GM12875 (cell line): ENCODE data around the gene CERS1.
"Not testable (repeated sequence)": the region's sequence is repeated elsewhere in the genome, so short reads cannot be mapped to it uniquely, and the experiment has no call there.

Experiments
- H3K4me3 ChIP-seq: one replicate; pipeline ENCODE4 v1.5.1; 2011; ENCODE audit warnings: low read depth, low read length, control low read depth
- CTCF ChIP-seq: IDR thresholded peaks from 2 replicates; pipeline ENCODE4 v1.5.1; 2011; ENCODE audit warnings: low read depth, mild to moderate bottlenecking, control low read depth, inconsistent platforms, low read length, moderate library complexity, borderline replicate concordance; ENCODE audit not compliant: insufficient read depth

Gene CERS1

GRCh38 chr19:18908917-18909619, 13.1 kb upstream of the CERS1 start:
- no peak overlapping the region for H3K4me3 ChIP-seq
- TF ChIP-seq CTCF = no peak

GRCh38 chr19:18906605-18907519, 10.9 kb upstream of the CERS1 start:
- no peak overlapping the region for H3K4me3 ChIP-seq
- no peak for TF ChIP-seq CTCF

GRCh38 chr19:18905513-18906236, 9.7 kb upstream of the CERS1 start:
- no peak for TF ChIP-seq CTCF
- no peak overlapping the region for H3K4me3 ChIP-seq

- H3K4me3 ChIP-seq = no peak overlapping the region
- no peak for TF ChIP-seq CTCF
These were observed 9.1 kb upstream of the CERS1 start for GRCh38 chr19:18905058-18905456.

GRCh38 chr19:18904334-18905057, 8.5 kb upstream of the CERS1 start:
- TF ChIP-seq CTCF = no peak
- H3K4me3 ChIP-seq = no peak overlapping the region

- no peak overlapping the region for H3K4me3 ChIP-seq
- no peak for TF ChIP-seq CTCF
These were observed 7.4 kb upstream of the CERS1 start for GRCh38 chr19:18903156-18904037.

GRCh38 chr19:18902519-18902918, 6.6 kb upstream of the CERS1 start:
- not testable (repeated sequence) for H3K4me3 ChIP-seq
